Endothelial cell of umbilical vein (primary cell): Measurements from ENCODE around the gene TXNL4B. TPM values are rescaled to one million over a fixed set of nuclear protein-coding genes. Genes with fewer than 3 reads are reported as not detected.

Experiments
- BruUV-seq: library from RNA; stranded (reverse); fragments of 400-500 nt; replicated peaks from 2 replicates; lab custom pipeline; 2021; lab: Mats Ljungman, UMichigan
- CTCF ChIA-PET: fragments of 300-600, 350-600 bp; sonication (Branson Sonifier 250); formaldehyde crosslinking; loops from one replicate; lab custom pipeline; 2021; ENCODE audit warnings: antibody characterized with exemption, inconsistent platforms; lab: Charles Lee
- POLR2A ChIA-PET: fragments of 300-600, 350-600 bp; sonication (Branson Sonifier 250); formaldehyde crosslinking; loops from one replicate; lab custom pipeline; 2021; ENCODE audit warnings: antibody characterized with exemption, inconsistent platforms; lab: Charles Lee
- DNase-seq: peaks from one replicate; pipeline ENCODE4 v3.0.0-alpha.2; 2011; ENCODE audit warnings: low read depth, low spot score
- FAIRE-seq: peaks from 2 replicates; lab custom pipeline; 2011; peaks lifted over from hg19 to GRCh38; lab: Jason Lieb, UNC
- H2AFZ ChIP-seq: 2 replicates; pipeline ENCODE4 v1.6.0; 2012; ENCODE audit warnings: low read depth, low read length, control low read depth, inconsistent platforms
- H3K27ac ChIP-seq: 2 replicates; pipeline ENCODE4 v1.5.1; 2011; ENCODE audit warnings: low read depth, mild to moderate bottlenecking, control low read depth, low read length, moderate library complexity; ENCODE audit not compliant: insufficient read depth
- H3K27me3 ChIP-seq, 2 experiments: 2 replicates each; pipeline versions ENCODE4 v1.6.0 to v1.6.1; 2011; ENCODE audit warnings: low read length in 2 of 2, mixed read lengths in 1 of 2; ENCODE audit not compliant: control insufficient read depth in 2 of 2, insufficient read depth in 2 of 2
- H3K36me3 ChIP-seq, 2 experiments: 2 replicates in 1 of 2; 3 replicates in 1 of 2; pipeline ENCODE4 v1.5.1; 2011; ENCODE audit warnings: low read length in 2 of 2, mild to moderate bottlenecking in 1 of 2, moderate library complexity in 1 of 2; ENCODE audit not compliant: control insufficient read depth in 2 of 2, insufficient read depth in 2 of 2; ENCODE audit errors: extremely low read depth in 1 of 2
- H3K4me1 ChIP-seq: 3 replicates; pipeline ENCODE4 v1.5.1; 2011; ENCODE audit warnings: mild to moderate bottlenecking, low read length; ENCODE audit not compliant: control insufficient read depth, insufficient read depth; ENCODE audit errors: extremely low read depth
- H3K4me2 ChIP-seq: 2 replicates; pipeline ENCODE4 v1.6.1; 2011; ENCODE audit warnings: low read length, control low read depth, mixed read lengths; ENCODE audit not compliant: insufficient read depth
- H3K4me3 ChIP-seq, 3 experiments: fragments of 200-600 bp in 1 of 3; sonication (generic), shearing (Covaris generic) in 1 of 3; replicated peaks in 1 of 3; 2 replicates each; pipeline ENCODE4 v1.5.1; 2011 to 2016; ENCODE audit warnings: control low read depth in 3 of 3, low read length in 3 of 3, mild to moderate bottlenecking in 2 of 3, inconsistent platforms in 1 of 3, low read depth in 1 of 3, moderate library complexity in 1 of 3; ENCODE audit not compliant: insufficient read depth in 1 of 3
- H3K79me2 ChIP-seq: 2 replicates; pipeline ENCODE4 v1.6.0; 2012; ENCODE audit warnings: low read length, inconsistent platforms; ENCODE audit not compliant: control insufficient read depth, insufficient read depth
- H3K9ac ChIP-seq: replicated peaks from 2 replicates; pipeline ENCODE3; 2011; ENCODE audit warnings: low read length, control low read depth; ENCODE audit not compliant: insufficient read depth; ENCODE audit errors: extremely low read depth
- H3K9me1 ChIP-seq: replicated peaks from 3 replicates; pipeline ENCODE4 v1.6.0; 2011; ENCODE audit warnings: mild to moderate bottlenecking, low read length; ENCODE audit not compliant: control insufficient read depth, insufficient read depth; ENCODE audit errors: extremely low read depth
- H3K9me3 ChIP-seq: replicated peaks from 2 replicates; pipeline ENCODE4 v1.5.1; 2012; ENCODE audit warnings: low read length, inconsistent platforms; ENCODE audit not compliant: control insufficient read depth, insufficient read depth
- H4K20me1 ChIP-seq: replicated peaks from 2 replicates; pipeline ENCODE3; 2011; ENCODE audit warnings: mild to moderate bottlenecking, low read length; ENCODE audit not compliant: control insufficient read depth, insufficient read depth; ENCODE audit errors: extremely low read depth
- EZH2 ChIP-seq: IDR thresholded peaks from 2 replicates; pipeline ENCODE4 v1.6.1; 2012; ENCODE audit warnings: borderline replicate concordance, low read depth, mild to moderate bottlenecking, moderate library complexity, low read length, inconsistent platforms; ENCODE audit not compliant: severe bottlenecking
- FOS ChIP-seq: IDR thresholded peaks from 2 replicates; pipeline ENCODE4 v1.6.1; 2011; ENCODE audit warnings: mild to moderate bottlenecking, low read length, moderate library complexity, borderline replicate concordance; ENCODE audit not compliant: insufficient read depth
- GATA2 ChIP-seq: IDR thresholded peaks from 2 replicates; pipeline ENCODE4 v1.7.0; 2011; ENCODE audit warnings: low read depth, mild to moderate bottlenecking, moderate library complexity, mixed read lengths, low read length; ENCODE audit not compliant: insufficient read length, insufficient read depth
- JUN ChIP-seq: IDR thresholded peaks from 2 replicates; pipeline ENCODE4 v1.6.1; 2011; ENCODE audit warnings: borderline replicate concordance, low read depth; ENCODE audit not compliant: insufficient read length, insufficient read depth
- MYC ChIP-seq: IDR thresholded peaks from one replicate; pipeline ENCODE4 v1.6.1; 2011; ENCODE audit warnings: mild to moderate bottlenecking, low read depth, low read length
- POLR2A ChIP-seq: IDR thresholded peaks from 2 replicates; pipeline ENCODE4 v1.6.1; 2012; ENCODE audit warnings: low read depth, mild to moderate bottlenecking, control low read depth, low read length
- POLR2AphosphoS5 ChIP-seq: IDR thresholded peaks from 2 replicates; pipeline ENCODE4 v1.6.1; 2012; ENCODE audit warnings: low read depth, mild to moderate bottlenecking, control low read depth, low read length, moderate library complexity; ENCODE audit not compliant: insufficient read depth
- dilution Hi-C: fragments of 300-500 bp; cut with MboI; formaldehyde crosslinking; loops from one replicate; pipeline ENCODE4 v1.15.0; 2019; ENCODE audit warnings: low sequenced_read_pairs; ENCODE audit not compliant: extremely low pct_ligation_motif_present
- intact Hi-C: fragments of 100-400 bp; cut with micrococcal nuclease; formaldehyde crosslinking; loops from one replicate; pipeline ENCODE4 v1.10.0; 2022
- polyA plus RNA-seq, 4 experiments: library from polyadenylated mRNA; depleted of rRNA in 3 of 4; stranded (reverse) in 3 of 4; unstranded in 1 of 4; fragments of >200 nt; gene quantifications; 2 replicates each; pipeline versions ENCODE4 v1.2.1 to v1.2.3, GENCODE V29; 2011 to 2012; ENCODE audit warnings: missing spikeins in 1 of 4
- total RNA-seq: library from RNA; stranded (reverse); gene quantifications from 2 replicates; pipeline ENCODE4 v1.2.3, GENCODE V29; 2021
- TF ChIP-seq, protein P1 (sequence below): IDR thresholded peaks from 2 replicates; pipeline ENCODE4 v1.6.1; 2011; ENCODE audit not compliant: insufficient read depth, insufficient read length
- TF ChIP-seq, protein P2 (sequence below), 2 donors: IDR thresholded peaks; 1 replicate in 1 of 2; 2 replicates in 1 of 2; pipeline ENCODE4 v1.5.1; 2011; ENCODE audit warnings: low read length in 2 of 2, mild to moderate bottlenecking in 2 of 2, moderate library complexity in 2 of 2, control low read depth in 1 of 2, inconsistent platforms in 1 of 2, low read depth in 1 of 2; ENCODE audit not compliant: insufficient read depth in 1 of 2; ENCODE audit errors: extremely low read depth in 1 of 2

The TXNL4B gene
- total and polyA plus RNA-seq, 2 donors (not counting 3 experiments of a cell fraction or from before 2014, with no cell fraction given): 10.0 to 12.7 TPM

DNA sequence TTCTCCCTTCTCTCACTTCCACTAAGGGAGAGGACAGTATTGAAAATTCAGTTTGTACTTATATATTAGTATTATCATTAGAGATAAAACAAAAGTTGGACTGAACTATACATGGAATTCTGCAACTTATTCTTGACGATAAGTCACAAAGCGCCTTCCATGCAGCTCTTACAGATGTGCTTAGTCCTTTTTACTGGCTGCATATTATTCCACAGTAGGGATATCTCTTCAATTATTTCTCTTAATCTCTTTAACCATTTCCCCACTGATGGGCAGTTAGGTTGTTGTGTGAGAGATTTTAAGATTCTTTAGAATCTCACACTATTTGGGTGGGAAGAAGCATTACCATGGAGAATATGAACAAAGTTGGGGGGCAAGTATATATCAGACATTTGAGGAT is 46.5 kb upstream of the TXNL4B start:
- FAIRE-seq: no peak
- CTCF ChIA-PET: interaction anchor here (3.4 kb wide), 1 partner anchor 11 kb away, joined by 10 read pairs; no protein-coding TSS in a partner anchor

More for the DNA sequence above, 46.5 kb upstream of the TXNL4B start:
- dilution Hi-C loops (loop anchor here (25.0 kb wide), 1 partner anchor 322 kb away; no protein-coding TSS in a partner anchor), intact Hi-C loops (no loop called here)
- Histone ChIP-seq H3K27ac (no peak overlapping the region), H3K4me3 (no peak overlapping the region), H4K20me1 (no peaks in the 10 kb centered on the region), H3K27me3 (no peaks in the 10 kb centered on the region), H3K79me2 (no peaks in the 10 kb centered on the region), H3K36me3 (no peaks in the 10 kb centered on the region), H3K9ac (no peak overlapping the region), H3K9me3 (no peaks in the 10 kb centered on the region), H3K4me1 (no peaks in the 10 kb centered on the region), H3K4me2 (no peak overlapping the region), H2AFZ (no peak overlapping the region), H3K9me1 (no peaks in the 10 kb centered on the region)
- TF ChIP-seq, protein P1, sequence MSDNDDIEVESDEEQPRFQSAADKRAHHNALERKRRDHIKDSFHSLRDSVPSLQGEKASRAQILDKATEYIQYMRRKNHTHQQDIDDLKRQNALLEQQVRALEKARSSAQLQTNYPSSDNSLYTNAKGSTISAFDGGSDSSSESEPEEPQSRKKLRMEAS: no peak
- TF ChIP-seq EZH2 (no peak), POLR2AphosphoS5 (no peak), FOS (no peak), POLR2A (no peak), JUN (no peak), GATA2 (no peak), MYC (no peak)
- TF ChIP-seq, protein P2, sequence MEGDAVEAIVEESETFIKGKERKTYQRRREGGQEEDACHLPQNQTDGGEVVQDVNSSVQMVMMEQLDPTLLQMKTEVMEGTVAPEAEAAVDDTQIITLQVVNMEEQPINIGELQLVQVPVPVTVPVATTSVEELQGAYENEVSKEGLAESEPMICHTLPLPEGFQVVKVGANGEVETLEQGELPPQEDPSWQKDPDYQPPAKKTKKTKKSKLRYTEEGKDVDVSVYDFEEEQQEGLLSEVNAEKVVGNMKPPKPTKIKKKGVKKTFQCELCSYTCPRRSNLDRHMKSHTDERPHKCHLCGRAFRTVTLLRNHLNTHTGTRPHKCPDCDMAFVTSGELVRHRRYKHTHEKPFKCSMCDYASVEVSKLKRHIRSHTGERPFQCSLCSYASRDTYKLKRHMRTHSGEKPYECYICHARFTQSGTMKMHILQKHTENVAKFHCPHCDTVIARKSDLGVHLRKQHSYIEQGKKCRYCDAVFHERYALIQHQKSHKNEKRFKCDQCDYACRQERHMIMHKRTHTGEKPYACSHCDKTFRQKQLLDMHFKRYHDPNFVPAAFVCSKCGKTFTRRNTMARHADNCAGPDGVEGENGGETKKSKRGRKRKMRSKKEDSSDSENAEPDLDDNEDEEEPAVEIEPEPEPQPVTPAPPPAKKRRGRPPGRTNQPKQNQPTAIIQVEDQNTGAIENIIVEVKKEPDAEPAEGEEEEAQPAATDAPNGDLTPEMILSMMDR (IDR thresholded peaks at IDR 0.05; ENCODE audit: extremely low read depth in 1 of 2, insufficient read depth in 1 of 2, low read depth in 1 of 2, low read length in 2 of 2): no peak
- no peak for DNase-seq
- no TSS peak for BruUV-seq
- POLR2A ChIA-PET: no interaction called here
